Dermis blood vessel endothelial cell (primary cell): Measurements from ENCODE around the gene TLR10. TPM values are rescaled to one million over a fixed set of nuclear protein-coding genes. Genes with fewer than 3 reads are reported as not detected.

Experiments used
- DNase-seq: peaks from one replicate; pipeline ENCODE4 v3.0.0; 2010
- total RNA-seq: library from RNA; depleted of rRNA; stranded (reverse); fragments of >200 nt; gene quantifications from 2 replicates; pipeline ENCODE4 v1.2.3, GENCODE V29; 2014

TLR10 gene
- total RNA-seq, 1 donor from 2014 or later: not detected

DNA sequence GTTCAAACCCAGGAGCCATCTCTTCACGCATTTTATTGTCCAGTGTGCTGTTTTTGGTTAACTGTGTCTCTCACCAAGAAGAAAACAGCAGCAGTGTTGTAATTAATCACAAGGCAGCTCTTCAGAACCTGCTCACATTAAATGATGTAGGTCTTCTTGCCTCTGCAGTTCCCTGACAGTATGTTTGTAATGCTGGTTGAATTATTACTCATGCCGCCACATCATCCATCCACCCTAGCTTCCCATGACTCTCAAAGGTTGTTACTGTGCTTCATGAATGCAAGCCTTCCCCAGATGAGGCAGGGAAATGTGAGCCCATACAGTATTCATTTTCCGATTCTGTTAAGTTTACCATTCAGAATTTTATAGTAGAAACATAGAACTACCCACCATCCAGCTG lies 17.4 kb downstream of the TLR10 start:
- DNase-seq: no peak

DNA sequence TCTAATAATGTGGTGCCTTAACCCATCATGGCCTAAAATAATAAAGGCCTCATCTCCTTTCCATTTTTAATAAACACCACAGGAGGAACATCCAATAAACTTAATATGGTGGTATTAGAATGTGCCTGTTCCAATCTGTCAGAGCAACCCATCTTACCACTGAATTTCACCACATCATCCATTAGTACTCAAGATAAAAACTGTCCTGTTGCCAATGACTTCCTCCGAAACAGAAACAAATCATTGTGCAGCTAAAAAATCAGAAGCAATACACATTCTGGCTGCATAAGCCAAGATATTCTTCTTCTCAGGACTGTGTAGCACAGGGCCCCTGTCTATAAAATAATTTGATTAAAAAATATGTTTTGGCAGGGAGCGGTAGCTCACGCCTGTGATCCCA lies 18.5 kb downstream of the TLR10 start:
- DNase-seq: no peak

GRCh38 chr4:38762560-38762959 lies 20.2 kb downstream of the TLR10 start:
- no peak for DNase-seq

DNA sequence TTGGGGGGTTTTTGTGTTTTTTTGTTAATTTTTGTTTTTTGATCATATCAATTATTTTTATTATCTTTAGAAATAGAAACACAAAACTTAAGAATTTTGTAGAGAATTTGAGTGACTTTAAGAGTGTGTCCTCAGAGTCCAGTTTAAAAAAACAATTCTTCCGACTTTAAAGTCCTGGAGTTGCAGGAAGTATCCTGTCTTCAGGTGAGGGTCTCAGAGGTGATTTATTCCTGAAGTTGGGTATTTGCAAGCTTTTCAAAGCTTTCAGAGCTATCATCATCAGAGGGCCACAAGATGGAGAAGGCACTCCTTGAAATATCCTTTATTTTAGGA lies 23.0 kb downstream of the TLR10 start:
- DNase-seq: no peak

DNA sequence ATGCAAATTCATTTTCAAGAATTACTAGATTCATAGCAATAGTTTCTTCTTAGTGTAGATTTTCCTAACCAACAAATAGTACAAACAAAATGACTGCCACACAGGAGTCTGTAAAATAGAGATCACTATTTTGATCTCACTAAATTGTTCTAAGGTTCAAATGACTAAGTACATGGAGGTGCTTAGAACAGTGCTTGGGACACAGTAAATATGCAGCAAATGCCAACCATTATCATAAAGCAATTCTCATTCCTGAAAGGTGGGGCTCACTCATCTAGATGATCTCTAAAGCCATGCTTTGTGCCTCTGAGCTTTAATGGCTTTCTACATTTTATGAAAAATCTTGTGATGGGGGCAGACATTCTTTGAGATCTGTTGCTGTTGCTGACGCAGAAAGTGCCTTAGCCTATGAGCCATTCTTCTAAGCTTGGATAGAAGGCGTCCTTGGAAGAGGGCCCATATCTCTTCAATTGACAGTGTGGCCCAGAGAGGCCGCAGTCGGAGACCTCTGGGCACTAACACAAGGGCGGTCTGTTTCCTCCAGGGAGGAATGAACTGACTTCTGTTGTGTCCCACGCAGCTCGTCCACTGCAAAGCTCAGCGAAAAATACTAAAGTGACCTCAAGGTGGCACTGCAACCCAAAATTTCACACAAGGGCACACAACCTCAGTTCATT lies 23.5 kb downstream of the TLR10 start:
- DNase-seq: peak; percentile 75

DNA sequence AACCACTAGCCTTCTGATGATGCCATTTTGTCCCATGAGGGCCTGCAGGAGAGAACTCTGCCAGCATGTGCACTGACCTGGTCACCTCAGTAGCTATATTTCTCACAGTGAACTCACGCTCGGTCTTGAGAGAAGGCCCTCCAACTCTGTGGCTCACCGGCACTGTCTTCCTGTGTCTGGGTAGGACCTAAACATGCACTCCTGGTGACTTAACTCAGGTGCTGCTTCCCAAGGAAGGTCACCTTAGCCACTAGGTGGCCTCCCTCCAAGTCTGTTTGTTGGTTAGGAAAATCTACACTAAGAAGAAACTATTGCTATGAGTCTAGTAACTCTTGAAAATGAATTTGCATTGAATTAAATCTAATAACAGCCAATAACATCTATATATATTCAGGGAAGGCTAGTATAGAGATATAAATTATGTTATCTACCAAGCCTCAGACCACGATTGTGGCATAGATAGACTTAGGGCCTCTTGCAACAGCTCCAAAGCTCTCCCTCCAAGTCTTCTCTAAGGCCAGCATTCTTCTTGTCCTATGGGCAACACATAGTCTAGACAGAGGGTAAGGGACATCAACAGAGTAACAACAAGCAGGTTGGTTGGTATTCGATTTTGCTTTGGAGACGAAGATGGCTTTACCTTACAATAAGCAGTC lies 24.7 kb downstream of the TLR10 start:
- DNase-seq: peak; percentile 23

DNA sequence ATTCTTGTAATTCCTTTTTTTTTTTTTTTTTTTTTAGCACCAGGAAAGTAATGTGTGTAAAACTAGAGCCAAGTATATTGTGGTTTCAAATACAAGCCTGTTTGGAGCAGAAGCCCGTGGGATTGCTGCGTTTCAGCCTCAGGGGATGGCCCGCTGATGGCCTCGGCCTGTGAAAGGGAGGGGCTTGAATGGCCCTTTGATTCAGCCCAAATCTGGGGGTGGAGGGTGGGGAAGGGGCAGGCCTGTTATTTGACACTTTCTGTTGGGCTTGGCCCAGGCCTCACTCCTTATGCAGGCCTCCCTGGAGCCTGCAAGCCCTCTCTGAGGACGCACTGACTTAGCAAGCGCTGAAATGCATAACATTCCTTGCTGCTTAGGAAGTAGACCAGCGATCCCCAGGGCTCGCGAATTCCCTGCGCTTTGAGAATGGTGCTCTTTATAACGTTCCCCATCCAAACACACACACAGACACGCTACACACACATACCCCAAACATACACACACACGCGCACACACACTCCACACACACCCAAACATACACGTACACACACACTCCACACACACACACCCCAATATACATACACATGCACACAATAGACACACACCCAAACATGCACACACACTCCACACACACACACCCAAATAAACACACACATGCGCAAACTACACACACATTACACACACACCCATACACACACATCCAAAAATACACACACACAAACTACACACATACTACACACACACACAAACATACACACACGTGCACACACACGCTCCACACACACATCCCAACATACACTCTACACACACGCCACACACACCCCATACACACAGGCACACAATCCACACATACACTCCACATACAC lies 29.6 kb downstream of the TLR10 start:
- no peak for DNase-seq

DNA sequence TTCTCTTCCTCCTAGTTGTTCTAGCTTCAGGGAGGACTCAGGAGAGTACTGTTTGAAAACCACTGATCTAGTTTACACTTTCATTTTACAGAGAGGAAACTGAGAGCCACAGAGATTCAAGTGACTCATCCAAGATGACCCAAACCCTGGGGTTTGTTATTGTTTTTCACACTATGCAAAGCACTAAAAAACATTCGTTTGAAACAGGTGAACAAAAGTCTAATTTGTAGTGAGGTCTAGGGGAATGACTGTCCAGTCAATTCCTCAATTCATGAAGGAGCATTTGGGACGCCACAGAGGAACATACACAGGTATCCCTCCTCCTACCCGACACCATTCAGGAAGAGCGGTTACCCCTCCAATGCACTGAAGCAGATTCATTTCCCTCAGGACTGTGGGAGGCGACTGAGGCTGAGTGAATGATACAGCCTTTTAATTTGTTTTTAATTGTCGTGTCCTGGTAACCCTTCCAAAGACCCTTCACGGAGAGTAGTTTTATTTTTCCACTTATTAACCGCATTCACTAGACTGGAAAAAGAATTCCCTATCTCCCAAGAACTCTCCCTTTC lies 30.3 kb downstream of the TLR10 start:
- peak; percentile 19 for DNase-seq

DNA sequence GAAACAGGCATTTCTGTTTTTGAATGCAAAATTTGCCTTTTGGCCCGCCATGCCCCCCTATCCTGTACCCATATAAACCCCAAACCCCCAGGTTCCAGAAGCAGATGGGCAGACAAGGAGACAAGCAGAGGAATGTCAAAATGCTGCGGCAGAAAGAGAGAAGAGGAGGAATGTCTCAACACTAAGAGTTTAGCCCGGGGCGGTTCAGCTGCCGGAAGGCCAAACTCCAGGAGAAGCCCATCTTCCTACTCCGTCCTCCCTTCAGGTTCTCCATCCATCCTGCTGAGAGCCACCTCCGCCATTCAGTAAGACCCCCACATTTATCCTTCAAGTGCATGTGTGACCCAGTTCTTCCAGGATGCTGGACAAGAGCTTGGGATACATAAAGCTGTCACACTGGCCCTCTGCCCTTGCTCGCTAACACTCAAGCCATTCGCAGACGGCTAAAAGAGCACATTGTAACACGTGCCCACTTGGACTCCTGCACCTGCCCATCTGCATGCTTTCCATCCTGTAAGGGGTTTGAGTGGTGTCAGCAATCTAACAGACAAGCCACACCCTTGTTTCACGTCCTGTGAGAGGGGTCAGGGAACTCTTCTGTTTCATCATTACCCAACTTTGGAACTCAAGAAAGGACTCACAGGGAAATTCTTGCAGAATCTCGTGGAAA lies 31.3 kb downstream of the TLR10 start:
- DNase-seq: no peak

- no peak for DNase-seq
These were observed 33.5 kb downstream of the TLR10 start for GRCh38 chr4:38749336-38749735.

DNA sequence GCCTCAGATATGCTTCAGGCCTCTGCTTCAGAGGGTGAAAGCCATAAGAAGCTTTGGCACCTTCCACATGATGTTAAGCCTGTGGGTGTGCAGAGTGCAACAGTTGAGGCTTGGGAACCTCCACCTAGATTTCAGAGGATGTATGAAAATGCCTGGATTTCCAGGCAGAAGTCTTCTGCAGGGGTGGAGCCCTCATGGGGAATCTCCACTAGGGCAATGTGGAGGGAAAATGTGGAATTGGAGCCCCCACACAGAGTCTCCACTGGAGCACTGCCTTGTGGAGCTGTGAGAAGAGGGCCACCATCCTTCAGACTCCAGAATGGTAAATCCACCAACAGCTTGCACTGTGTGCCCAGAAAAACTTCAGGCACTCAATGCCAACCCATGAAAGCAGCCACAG lies 35.2 kb downstream of the TLR10 start:
- DNase-seq: no peak

DNA sequence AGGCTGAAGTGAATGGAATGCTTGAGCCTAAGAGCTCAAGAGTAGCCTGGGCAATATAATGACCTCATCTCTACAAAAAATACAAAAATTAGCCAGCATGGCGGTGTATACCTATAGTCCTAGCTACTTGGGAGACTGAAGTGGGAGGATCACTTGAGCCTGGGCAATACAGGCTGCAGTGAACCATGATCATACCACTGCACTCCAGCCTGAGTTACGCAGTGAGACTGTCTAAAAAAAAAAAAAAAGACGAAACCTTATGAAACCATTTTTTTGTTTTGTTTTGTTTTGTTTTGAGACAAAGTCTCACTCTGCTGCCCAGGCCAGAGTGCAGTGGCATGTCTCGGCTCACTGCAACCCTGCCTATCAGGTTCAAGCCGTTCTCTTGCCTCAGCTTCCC lies 36.9 kb downstream of the TLR10 start:
- DNase-seq: no peak

DNA sequence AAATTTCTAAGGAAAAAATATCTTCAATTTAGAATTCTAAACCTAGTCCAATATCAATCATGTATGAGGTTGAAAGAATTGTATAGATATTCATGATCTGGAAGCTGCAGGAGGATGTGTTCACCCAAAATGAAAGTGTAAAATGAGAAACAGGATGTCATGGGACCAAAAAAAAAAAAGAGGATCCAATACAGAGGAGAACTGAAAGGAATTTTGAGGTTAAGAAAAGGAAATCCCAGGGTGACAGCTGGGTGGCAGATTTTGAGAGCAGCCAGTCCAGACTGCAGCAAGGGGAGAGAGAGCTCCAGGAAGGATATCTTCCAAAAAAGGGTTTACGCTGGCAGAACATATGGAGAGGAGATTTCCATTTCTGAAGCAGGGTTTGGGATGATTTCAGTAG lies 38.9 kb downstream of the TLR10 start:
- DNase-seq: no peak

DNA sequence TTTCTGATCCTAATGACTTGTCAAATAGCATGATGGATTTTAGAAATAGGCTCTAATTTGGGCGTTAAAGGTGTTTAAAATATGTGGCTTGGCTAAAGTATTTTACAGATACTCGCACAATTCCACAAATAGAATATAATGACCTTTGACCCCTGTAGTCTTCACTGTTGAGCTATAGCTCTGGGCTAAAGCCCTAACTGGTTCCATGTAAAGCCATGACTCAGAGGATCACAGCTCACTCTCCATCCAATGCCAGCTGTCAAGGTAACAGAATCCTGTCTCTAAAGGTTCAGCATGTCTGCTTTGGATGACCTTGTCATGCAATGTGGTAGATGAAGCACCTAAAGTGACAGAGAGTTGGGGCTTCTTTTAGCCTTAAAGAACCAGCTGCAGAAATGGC lies 42.5 kb downstream of the TLR10 start:
- no peak for DNase-seq

- no peak for DNase-seq
These were observed 43.6 kb downstream of the TLR10 start for GRCh38 chr4:38738940-38739803.

DNA sequence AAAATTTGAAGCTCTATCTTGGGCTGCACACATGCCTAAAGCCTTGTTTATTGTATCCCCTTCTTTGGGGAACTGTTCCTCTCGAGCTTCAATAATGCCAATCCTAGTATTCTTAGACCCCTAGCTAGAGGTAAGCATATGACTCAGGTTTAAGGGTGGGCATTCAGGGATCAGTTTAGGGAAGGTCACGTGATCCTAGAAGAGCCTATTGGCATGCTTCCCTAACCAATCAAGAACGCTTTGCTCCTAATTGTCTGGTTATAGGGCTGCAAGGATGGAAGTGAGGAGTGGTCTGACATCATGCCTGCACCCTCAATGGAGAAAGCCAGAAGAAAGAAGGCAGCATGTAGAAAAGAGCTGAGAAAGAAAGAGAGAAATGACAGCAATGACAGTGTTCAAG lies 46.9 kb downstream of the TLR10 start:
- DNase-seq: no peak

DNA sequence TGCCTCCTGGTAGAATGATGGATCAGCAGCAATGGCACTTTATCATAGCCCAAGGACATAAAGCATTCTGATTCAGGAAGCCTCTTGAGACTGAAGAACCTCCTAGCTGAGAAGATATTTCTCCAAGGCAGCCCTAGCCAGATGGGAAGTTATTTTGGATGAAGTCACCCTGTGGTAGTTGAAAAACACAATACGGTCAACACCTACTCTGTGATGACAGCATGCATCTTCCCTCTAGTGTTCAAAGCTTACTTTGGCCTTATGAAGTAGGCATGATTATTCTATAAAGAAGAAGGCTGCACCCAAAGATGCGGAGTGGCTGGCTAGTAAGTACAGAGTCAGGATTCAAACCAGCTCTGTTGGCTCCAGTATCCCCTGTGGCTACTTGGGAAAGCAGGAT lies 47.9 kb downstream of the TLR10 start:
- DNase-seq: no peak

GRCh38 chr4:38734446-38734845 lies 48.3 kb downstream of the TLR10 start:
- DNase-seq: no peak

DNA sequence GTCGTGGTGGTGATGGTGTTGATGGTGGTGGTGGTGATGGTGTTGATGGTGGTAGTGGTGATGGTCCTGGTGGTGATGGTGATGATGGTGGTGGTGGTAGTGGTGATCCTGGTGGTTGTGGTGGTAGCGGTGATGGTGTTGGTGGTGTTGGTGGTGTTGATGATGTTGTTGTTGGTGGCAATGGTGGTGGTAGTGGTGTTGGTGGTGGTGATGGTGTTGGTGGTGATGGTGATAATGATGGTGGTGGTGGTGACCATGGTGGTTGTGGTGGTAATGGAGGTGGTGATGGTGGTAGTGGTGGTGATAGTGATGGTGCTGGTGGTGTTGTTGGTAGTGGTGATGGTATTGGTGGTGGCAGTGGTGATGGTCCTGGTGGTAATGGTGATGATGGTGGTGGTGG lies 49.1 kb downstream of the TLR10 start:
- DNase-seq: no peak

DNA sequence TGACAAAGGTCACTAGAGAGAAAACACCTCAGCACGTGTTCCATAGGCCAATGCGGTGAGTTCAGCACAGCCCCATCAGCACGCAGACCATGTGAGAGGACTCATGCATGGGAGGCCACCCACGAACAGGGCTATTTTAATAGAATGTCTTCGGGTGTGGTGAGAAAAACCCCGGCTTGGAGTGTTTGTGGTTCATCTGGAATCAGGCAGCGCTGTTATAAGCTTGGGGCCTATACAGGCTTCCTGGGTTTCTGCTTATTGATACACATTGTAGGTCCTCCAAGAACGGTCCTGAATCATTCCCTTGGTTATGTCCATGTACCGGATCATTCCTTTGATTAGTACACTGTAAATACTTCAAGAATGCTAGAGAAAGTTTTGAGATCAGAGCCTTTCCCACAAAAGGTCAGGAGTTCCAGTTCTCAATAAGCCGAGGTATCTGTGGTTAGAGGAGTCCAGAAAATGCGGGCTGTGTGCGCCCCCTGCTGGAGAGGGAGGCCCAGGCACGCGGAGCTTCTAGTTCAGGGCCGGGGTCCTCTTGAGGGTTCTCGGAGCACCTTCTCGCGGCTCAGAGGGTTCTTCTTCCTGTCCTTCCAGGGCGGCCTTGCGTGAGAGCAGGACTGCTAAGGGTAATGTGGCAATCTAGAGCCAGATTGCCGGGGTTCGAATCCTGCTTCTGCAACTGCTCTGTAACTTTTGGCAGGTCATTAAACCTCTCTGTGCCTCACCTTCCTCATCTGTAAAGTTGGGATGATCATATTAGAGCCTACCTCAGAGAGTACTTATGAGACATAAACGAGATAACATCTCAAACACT lies 51.8 kb downstream of the TLR10 start:
- peak; percentile 84 for DNase-seq

DNA sequence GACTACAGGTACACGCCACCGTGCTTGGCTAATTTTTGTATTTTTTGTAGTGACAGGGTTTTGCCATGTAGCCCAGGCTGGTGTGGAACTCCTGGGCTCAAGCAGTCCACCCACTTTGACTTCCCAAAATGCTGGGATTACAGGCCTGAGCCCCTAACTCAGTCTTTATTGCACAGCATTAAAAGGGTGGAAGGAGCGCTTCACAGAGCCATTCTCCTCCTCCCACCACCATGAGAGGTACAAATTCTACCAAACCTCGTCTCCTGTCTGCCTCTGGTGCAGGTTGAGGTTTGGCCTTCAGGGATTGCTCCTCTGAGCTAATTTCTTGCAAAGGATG lies 52.3 kb downstream of the TLR10 start:
- no peak for DNase-seq
